Upper lobe of right lung (tissue), 1 donor: ENCODE data around the gene RGS6. TPM values are rescaled to one million over a fixed set of nuclear protein-coding genes. Genes with fewer than 3 reads are reported as not detected.

Source experiments
- ATAC-seq: fragments of 200-7000 bp; cut with Tn5 transposase; one replicate; pipeline ENCODE4 v1.9.1; 2020; ENCODE audit warnings: mild to moderate bottlenecking, moderate library complexity
- DNase-seq: peaks from one replicate; pipeline ENCODE4 v3.0.0-alpha.2; 2020
- H3K27ac ChIP-seq: fragments of 200-600 bp; one replicate; pipeline ENCODE4 v1.8.0; 2022
- H3K27me3 ChIP-seq: fragments of 200-600 bp; one replicate; pipeline ENCODE4 v1.8.0; 2022; ENCODE audit warnings: mild to moderate bottlenecking
- H3K36me3 ChIP-seq: fragments of 200-600 bp; one replicate; pipeline ENCODE4 v1.8.0; 2022
- H3K4me1 ChIP-seq: fragments of 200-600 bp; one replicate; pipeline ENCODE4 v1.8.0; 2022
- H3K4me3 ChIP-seq: fragments of 200-600 bp; one replicate; pipeline ENCODE4 v1.8.0; 2022; ENCODE audit warnings: mild to moderate bottlenecking
- H3K9me3 ChIP-seq: fragments of 200-600 bp; one replicate; pipeline ENCODE4 v1.8.0; 2022
- CTCF ChIP-seq: fragments of 200-600 bp; IDR thresholded peaks from one replicate; pipeline ENCODE4 v1.8.0; 2022; ENCODE audit warnings: antibody characterized with exemption
- intact Hi-C: fragments of 100-400 bp; cut with DNase I; formaldehyde crosslinking; loops from one replicate; pipeline ENCODE4 v1.11.0; 2022
- total RNA-seq: library from RNA; stranded (reverse); fragmentation: NEBNext Ultra II Directional; extraction: Animal tissue kit (Norgen Biotek cat#: 25700); gene quantifications from one replicate; pipeline ENCODE4 v1.2.1, GENCODE V29; 2021
- donor health status: DM: no; HTN: yes; CAD: no; lungs with severe emphysema.

Gene RGS6
- total RNA-seq, 1 donor from 2014 or later = 2.6 TPM

GRCh38 chr14:72612041-72612440, 679.8 kb downstream of the RGS6 start:
- no peaks in the 10 kb centered on the region for H3K36me3 ChIP-seq
- intact Hi-C loops = no loop called here
- H3K9me3 ChIP-seq = no peaks in the 10 kb centered on the region
- ATAC-seq = no peak
- H3K27me3 ChIP-seq = no peaks in the 10 kb centered on the region
- no peaks in the 10 kb centered on the region for H3K4me1 ChIP-seq
- H3K27ac ChIP-seq = no peak overlapping the region
- DNase-seq = no peak
- H3K4me3 ChIP-seq = no peak overlapping the region
- TF ChIP-seq CTCF = no peak

- TF ChIP-seq CTCF = no peak
- H3K27ac ChIP-seq = no peak overlapping the region
- intact Hi-C loops = no loop called here
- DNase-seq (no peak), ATAC-seq (no peak)
- H3K9me3 ChIP-seq = no peaks in the 10 kb centered on the region
- H3K4me1 ChIP-seq = no peaks in the 10 kb centered on the region
- no peaks in the 10 kb centered on the region for H3K36me3 ChIP-seq
- no peak overlapping the region for H3K4me3 ChIP-seq
- no peaks in the 10 kb centered on the region for H3K27me3 ChIP-seq
Measured at GRCh38 chr14:72613231-72613974, 681.2 kb downstream of the RGS6 start.

GRCh38 chr14:72613975-72614319, 681.7 kb downstream of the RGS6 start:
- ATAC-seq = no peak
- H3K27ac ChIP-seq = no peak overlapping the region
- no peak overlapping the region for H3K4me3 ChIP-seq
- no peaks in the 10 kb centered on the region for H3K4me1 ChIP-seq
- TF ChIP-seq CTCF = no peak
- no peak for DNase-seq
- no peaks in the 10 kb centered on the region for H3K9me3 ChIP-seq
- H3K27me3 ChIP-seq = no peaks in the 10 kb centered on the region
- intact Hi-C loops = no loop called here
- H3K36me3 ChIP-seq = no peaks in the 10 kb centered on the region

GRCh38 chr14:72614365-72614764, 682.1 kb downstream of the RGS6 start:
- no peaks in the 10 kb centered on the region for H3K9me3 ChIP-seq
- H3K36me3 ChIP-seq = no peaks in the 10 kb centered on the region
- H3K27ac ChIP-seq = no peak overlapping the region
- ATAC-seq (no peak), DNase-seq (no peak)
- no peak for TF ChIP-seq CTCF
- H3K27me3 ChIP-seq = no peaks in the 10 kb centered on the region
- H3K4me1 ChIP-seq = no peaks in the 10 kb centered on the region
- intact Hi-C loops = no loop called here
- H3K4me3 ChIP-seq = no peak overlapping the region

- DNase-seq (no peak), ATAC-seq (no peak)
- no peaks in the 10 kb centered on the region for H3K4me1 ChIP-seq
- TF ChIP-seq CTCF = no peak
- no peak overlapping the region for H3K27ac ChIP-seq
- no peaks in the 10 kb centered on the region for H3K9me3 ChIP-seq
- H3K4me3 ChIP-seq = no peak overlapping the region
- no peaks in the 10 kb centered on the region for H3K27me3 ChIP-seq
- intact Hi-C loops = no loop called here
- H3K36me3 ChIP-seq = no peaks in the 10 kb centered on the region
Measured at GRCh38 chr14:72614891-72615415, 682.7 kb downstream of the RGS6 start.
